GM12878 (cell line): ENCODE measurements around the gene ANKMY1. TPM values are rescaled to one million over a fixed set of nuclear protein-coding genes. Genes with fewer than 3 reads are reported as not detected.

ENCODE experiments used
- ATAC-seq: fragments of 200-7000 bp; cut with Tn5 transposase; 3 replicates; pipeline ENCODE4 v1.9.1; 2020; ENCODE audit warnings: mild to moderate bottlenecking, moderate library complexity
- BruUV-seq: library from RNA; stranded (reverse); fragments of 400-500 nt; replicated peaks from 2 replicates; lab custom pipeline; 2021; lab: Mats Ljungman, UMichigan
- CTCF ChIA-PET: fragments of 300-600 bp; sonication (Branson Sonifier 250); formaldehyde crosslinking; extraction: SDS; loops from one replicate; lab custom pipeline; 2021; ENCODE audit warnings: inconsistent platforms; lab: Yijun Ruan, JAX
- POLR2A ChIA-PET: fragments of 350-600 bp; formaldehyde crosslinking; extraction: SDS; loops from one replicate; lab custom pipeline; 2021; ENCODE audit warnings: inconsistent platforms; lab: Charles Lee
- RAD21 ChIA-PET: fragments of 300-600 bp; sonication (Branson Sonifier 250); formaldehyde crosslinking; loops from one replicate; lab custom pipeline; 2023; ENCODE audit warnings: antibody characterized with exemption; ENCODE audit not compliant: unreplicated experiment; lab: Charles Lee
- SMC1A ChIA-PET: fragments of 300-600 bp; sonication (Branson Sonifier 250); formaldehyde crosslinking; loops from one replicate; lab custom pipeline; 2023; ENCODE audit not compliant: unreplicated experiment, uncharacterized antibody; lab: Charles Lee
- DNase-seq: peaks from one replicate; pipeline ENCODE4 v3.0.0-alpha.2; 2011; ENCODE audit warnings: low read depth, low spot score
- FAIRE-seq: peaks from 3 replicates; lab custom pipeline; 2011; peaks lifted over from hg19 to GRCh38; lab: Jason Lieb, UNC
- H2AFZ ChIP-seq: 2 replicates; pipeline ENCODE4 v1.6.0; 2011; ENCODE audit warnings: low read depth, low read length, control low read depth; ENCODE audit not compliant: control insufficient read depth
- H3K27ac ChIP-seq: 2 replicates; pipeline ENCODE4 v1.5.1; 2011; ENCODE audit warnings: control low read depth; ENCODE audit not compliant: control insufficient read depth, insufficient read depth
- H3K27me3 ChIP-seq, 2 experiments: replicated peaks in 1 of 2; 2 replicates each; pipeline versions ENCODE4 v1.6.0 to v1.6.1; 2011; ENCODE audit warnings: low read length in 1 of 2; ENCODE audit not compliant: control insufficient read depth in 2 of 2, insufficient read depth in 2 of 2
- H3K36me3 ChIP-seq, 2 experiments: 2 replicates each; pipeline ENCODE4 v1.5.1; 2011; ENCODE audit warnings: low read length in 1 of 2; ENCODE audit not compliant: control insufficient read depth in 2 of 2, insufficient read depth in 2 of 2
- H3K4me1 ChIP-seq: 2 replicates; pipeline ENCODE4 v1.6.1; 2011; ENCODE audit warnings: mild to moderate bottlenecking, low read length, moderate library complexity, mixed read lengths; ENCODE audit not compliant: control insufficient read depth, insufficient read depth
- H3K4me2 ChIP-seq: 2 replicates; pipeline ENCODE4 v1.6.0; 2011; ENCODE audit warnings: control low read depth; ENCODE audit not compliant: control insufficient read depth, insufficient read depth
- H3K4me3 ChIP-seq: fragments of 200-600 bp; sonication (generic); 2 replicates; pipeline ENCODE4 v1.5.1; 2016
- H3K79me2 ChIP-seq: 2 replicates; pipeline ENCODE4 v1.6.0; 2011; ENCODE audit warnings: low read length; ENCODE audit not compliant: control insufficient read depth, insufficient read depth
- H3K9ac ChIP-seq: 2 replicates; pipeline ENCODE4 v1.8.0; 2011; ENCODE audit warnings: low read length, control low read depth, mixed read lengths; ENCODE audit not compliant: control insufficient read depth, insufficient read depth
- H3K9me3 ChIP-seq: replicated peaks from 3 replicates; pipeline ENCODE4 v1.5.1; 2011; ENCODE audit warnings: mild to moderate bottlenecking, low read length; ENCODE audit not compliant: control insufficient read depth, insufficient read depth
- H4K20me1 ChIP-seq: 2 replicates; pipeline ENCODE4 v1.6.0; 2011; ENCODE audit not compliant: control insufficient read depth, insufficient read depth
- ATF2 ChIP-seq: IDR thresholded peaks from 2 replicates; pipeline ENCODE4 v1.6.1; 2012; ENCODE audit warnings: low read length, inconsistent platforms
- BCLAF1 ChIP-seq: fragments of 450-650 bp; IDR thresholded peaks from 2 replicates; pipeline ENCODE4 v1.6.1; 2017; ENCODE audit warnings: antibody characterized with exemption, mild to moderate bottlenecking, moderate library complexity
- CHD1 ChIP-seq: IDR thresholded peaks from 2 replicates; pipeline ENCODE4 v1.6.1; 2012; ENCODE audit warnings: low read depth, low read length, improper control_type of control experiment
- HDAC2 ChIP-seq: fragments of 200-600 bp; sonication (generic); IDR thresholded peaks from 2 replicates; pipeline ENCODE4 v1.6.1; 2017
- LARP7 ChIP-seq: fragments of 450-650 bp; IDR thresholded peaks from 2 replicates; pipeline ENCODE4 v1.6.1; 2017; ENCODE audit warnings: mild to moderate bottlenecking
- NBN ChIP-seq: fragments of 450-650 bp; IDR thresholded peaks from 2 replicates; pipeline ENCODE4 v1.6.1; 2016
- NFIC ChIP-seq: IDR thresholded peaks from 2 replicates; pipeline ENCODE4 v1.6.1; 2012; ENCODE audit warnings: low read depth, mild to moderate bottlenecking, inconsistent platforms, low read length, moderate library complexity
- SRF ChIP-seq, 2 experiments: IDR thresholded peaks; 2 replicates each; pipeline ENCODE4 v1.6.1; 2011; ENCODE audit warnings: low read depth in 2 of 2, low read length in 2 of 2, mild to moderate bottlenecking in 1 of 2, moderate library complexity in 1 of 2
- SUPT20H ChIP-seq: IDR thresholded peaks from 2 replicates; pipeline ENCODE4 v1.6.1; 2011; ENCODE audit warnings: low read depth, mild to moderate bottlenecking, low read length, moderate library complexity, borderline replicate concordance; ENCODE audit not compliant: control insufficient read depth
- WRNIP1 ChIP-seq: IDR thresholded peaks from 2 replicates; pipeline ENCODE4 v1.6.1; 2011; ENCODE audit warnings: low read depth, low read length, improper control_type of control experiment, borderline replicate concordance
- WGBS: methylation state at CpG from one replicate; pipeline ENCODE4 v1.1.6; 2016; ENCODE audit warnings: low lambda C conversion rate; ENCODE audit not compliant: insufficient replicate concordance, insufficient coverage; ENCODE audit errors: missing lambda C conversion rate; 5-methylcytosine and 5-hydroxymethylcytosine counted together
- in situ Hi-C: fragments of 300-500 bp; cut with MboI; formaldehyde crosslinking; loops from 9 replicates; pipeline ENCODE4 v1.14.3; 2018; ENCODE audit warnings: mixed read lengths
- intact Hi-C: fragments of 100-400 bp; cut with micrococcal nuclease; formaldehyde crosslinking; loops from one replicate; pipeline ENCODE4 v1.14.2; 2022; ENCODE audit not compliant: unreplicated experiment
- polyA plus RNA-seq, 11 experiments: library from polyadenylated mRNA; depleted of rRNA in 4 of 11; unstranded in 6 of 11; stranded (reverse) in 5 of 11; fragments of >200 nt; fragmentation: Nextera tagmentation in 4 of 11; fragmentation: Illumina TruSeq in 1 of 11; extraction: Ambion mirVana in 4 of 11; extraction: Trizol in 1 of 11; gene quantifications; 1 replicate in 1 of 11; 2 replicates in 10 of 11; pipeline versions ENCODE4 v1.2.1 to v1.2.3, GENCODE V29; 2011 to 2016; ENCODE audit warnings: inconsistent platforms in 2 of 11, missing spikeins in 2 of 11, low read depth in 1 of 11
- total RNA-seq, 4 experiments: library from RNA; depleted of rRNA in 3 of 4; stranded (reverse); fragments of >200 nt in 3 of 4; fragmentation: Illumina TruSeq in 1 of 4; extraction: Trizol in 1 of 4; gene quantifications; 2 replicates each; pipeline versions ENCODE4 v1.2.1 to v1.2.3, GENCODE V29; 2013 to 2021

The ANKMY1 gene
- total and polyA plus RNA-seq, 10 of the 15 experiments (the other 5 are each of a cell fraction or from before 2014, with no cell fraction given), result 1.1 to 15.3 (median 11.1) TPM

- no peak for TF ChIP-seq CHD1
Measured at GRCh38 chr2:240448387-240449274, 109.2 kb downstream of the ANKMY1 start (continued).

GRCh38 chr2:240447934-240448333 is 109.9 kb downstream of the ANKMY1 start:
- Histone ChIP-seq H3K27ac (no peak overlapping the region), H3K27me3 (peaks cover 2% of the 10 kb centered on the region in 2 experiments; a peak in 3 of 4 replicates), H4K20me1 (no peaks in the 10 kb centered on the region), H3K4me3 (no peak overlapping the region), H3K79me2 (no peaks in the 10 kb centered on the region), H3K4me2 (no peak overlapping the region), H2AFZ (no peak overlapping the region), H3K9ac (no peak overlapping the region), H3K4me1 (no peaks in the 10 kb centered on the region), H3K9me3 (no peaks in the 10 kb centered on the region), H3K36me3 (no peaks in the 10 kb centered on the region)
- ChIA-PET SMC1A (no interaction called here), CTCF (no interaction called here), POLR2A (no interaction called here), RAD21 (no interaction called here)
- no peak for FAIRE-seq
- no TSS peak for BruUV-seq
- no peak for DNase-seq
- ATAC-seq, result no peak
- in situ Hi-C loops, result loop anchor here (10.0 kb wide), 1 partner anchor 383 kb away; no protein-coding TSS in a partner anchor
- TF ChIP-seq NBN, result no peak
- no peak for TF ChIP-seq ATF2
- TF ChIP-seq SUPT20H, result no peak
- TF ChIP-seq LARP7, result no peak
- no peak for TF ChIP-seq NFIC
- no peak for TF ChIP-seq SRF (IDR thresholded peaks at IDR 0.05; ENCODE audit: low read depth in 2 of 2, low read length in 2 of 2)
- TF ChIP-seq HDAC2, result no peak
- no peak for TF ChIP-seq BCLAF1
- no peak for TF ChIP-seq WRNIP1
- intact Hi-C loops, result no loop called here
- WGBS, result 50% methylated on average over 13 of the region's 15 CpGs
